Ecto neural progenitor cell (in vitro differentiated cells): ENCODE data around the gene ECEL1.

ENCODE experiments used
- DNase-seq: peaks from one replicate; pipeline ENCODE4 v3.0.0-alpha.2; 2018; ENCODE audit warnings: low spot score

ECEL1 gene

GRCh38 chr2:232522623-232523401 lies 35.2 kb upstream of the ECEL1 start:
- no peak for DNase-seq

GRCh38 chr2:232521959-232522622 lies 34.5 kb upstream of the ECEL1 start:
- DNase-seq: peak; percentile 84

- no peak for DNase-seq
Measured at GRCh38 chr2:232521098-232521497, 33.5 kb upstream of the ECEL1 start.

GRCh38 chr2:232520489-232520888 lies 32.9 kb upstream of the ECEL1 start:
- no peak for DNase-seq

- DNase-seq: no peak
Measured at GRCh38 chr2:232519581-232520438, 32.2 kb upstream of the ECEL1 start, which contains the start of gene PRSS56. Gene PRSS56 (plus strand): TSS chr2:232520388. CDS start chr2:232520599, 211 bp downstream.

- DNase-seq: no peak
Measured at GRCh38 chr2:232518844-232519243, 31.2 kb upstream of the ECEL1 start.

- DNase-seq: no peak
Measured at GRCh38 chr2:232516551-232516950, 28.9 kb upstream of the ECEL1 start.

- no peak for DNase-seq
Measured at GRCh38 chr2:232515639-232516038, 28.0 kb upstream of the ECEL1 start.

GRCh38 chr2:232513353-232513752 lies 25.7 kb upstream of the ECEL1 start:
- DNase-seq: no peak

GRCh38 chr2:232512602-232513001 lies 25.0 kb upstream of the ECEL1 start:
- no peak for DNase-seq

GRCh38 chr2:232511336-232511890 lies 23.8 kb upstream of the ECEL1 start:
- DNase-seq: no peak

- no peak for DNase-seq
Measured at GRCh38 chr2:232508251-232508650, 20.6 kb upstream of the ECEL1 start.

GRCh38 chr2:232506709-232507108 lies 19.1 kb upstream of the ECEL1 start:
- DNase-seq: no peak

- DNase-seq: no peak
Measured at GRCh38 chr2:232505856-232506255, 18.2 kb upstream of the ECEL1 start.

- no peak for DNase-seq
Measured at GRCh38 chr2:232504438-232504837, 16.8 kb upstream of the ECEL1 start.

GRCh38 chr2:232503809-232504323 lies 16.2 kb upstream of the ECEL1 start:
- DNase-seq: no peak

- peak; percentile 82 for DNase-seq
Measured at GRCh38 chr2:232502911-232503808, 15.5 kb upstream of the ECEL1 start.

- DNase-seq: no peak
Measured at GRCh38 chr2:232502511-232502910, 14.9 kb upstream of the ECEL1 start.

GRCh38 chr2:232501794-232502390 lies 14.3 kb upstream of the ECEL1 start:
- DNase-seq: no peak

GRCh38 chr2:232501331-232501771 lies 13.7 kb upstream of the ECEL1 start:
- no peak for DNase-seq
